NCI-H146 treated with DMSO at 0.1 percent for 48 hours (cell line): ENCODE results near the gene NELFA.
A peak's percentile ranks its signal among the peaks of the same experiment; 100 is the strongest.

Experiments
- DNase-seq: peaks from one replicate; lab custom pipeline; 2025; ENCODE audit not compliant: unreplicated experiment; lab: John Stamatoyannopoulos, UW

Gene NELFA

DNA sequence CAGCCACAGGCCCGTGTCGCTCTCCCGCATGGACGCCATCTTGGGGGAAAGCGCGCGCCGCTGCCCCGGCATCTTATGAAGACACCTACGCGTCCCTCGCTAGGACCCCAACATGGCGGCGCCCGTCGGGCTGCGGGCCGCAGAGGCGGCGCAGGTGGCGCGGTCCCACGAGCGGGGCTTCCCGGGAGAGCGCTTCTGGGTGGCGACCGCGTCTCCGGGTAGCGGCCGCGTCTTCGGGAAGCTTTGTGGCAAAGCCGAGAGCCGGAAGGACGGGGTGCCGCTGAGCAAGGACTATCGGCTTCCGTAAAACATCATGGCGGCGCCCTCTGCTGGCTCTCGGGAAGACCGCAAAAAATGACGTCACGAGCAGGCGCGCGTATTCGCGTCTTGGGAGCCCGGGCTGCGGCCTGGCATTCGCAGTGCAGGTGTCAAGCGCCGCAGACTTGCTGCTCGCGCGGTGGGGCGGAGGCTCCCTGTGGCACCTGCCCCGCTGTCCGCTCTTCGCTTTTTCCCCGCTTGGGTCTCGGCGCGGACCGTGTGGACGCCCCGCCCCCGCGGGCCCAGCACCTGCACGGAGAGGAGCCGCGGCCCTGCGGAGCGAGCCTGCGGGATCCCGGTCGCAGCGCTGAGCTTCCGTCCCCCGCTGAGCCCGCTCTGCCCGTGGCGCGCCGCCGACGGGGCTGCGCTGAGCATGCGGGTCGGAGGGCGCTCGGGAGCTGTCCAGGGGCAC, at the start of gene NELFA:
NELFA (minus strand) TSS at position 54 of the 730 bp plus-strand sequence; CDS start at position 39, 15 bp downstream.
- DNase-seq = peak; percentile 82

DNA sequence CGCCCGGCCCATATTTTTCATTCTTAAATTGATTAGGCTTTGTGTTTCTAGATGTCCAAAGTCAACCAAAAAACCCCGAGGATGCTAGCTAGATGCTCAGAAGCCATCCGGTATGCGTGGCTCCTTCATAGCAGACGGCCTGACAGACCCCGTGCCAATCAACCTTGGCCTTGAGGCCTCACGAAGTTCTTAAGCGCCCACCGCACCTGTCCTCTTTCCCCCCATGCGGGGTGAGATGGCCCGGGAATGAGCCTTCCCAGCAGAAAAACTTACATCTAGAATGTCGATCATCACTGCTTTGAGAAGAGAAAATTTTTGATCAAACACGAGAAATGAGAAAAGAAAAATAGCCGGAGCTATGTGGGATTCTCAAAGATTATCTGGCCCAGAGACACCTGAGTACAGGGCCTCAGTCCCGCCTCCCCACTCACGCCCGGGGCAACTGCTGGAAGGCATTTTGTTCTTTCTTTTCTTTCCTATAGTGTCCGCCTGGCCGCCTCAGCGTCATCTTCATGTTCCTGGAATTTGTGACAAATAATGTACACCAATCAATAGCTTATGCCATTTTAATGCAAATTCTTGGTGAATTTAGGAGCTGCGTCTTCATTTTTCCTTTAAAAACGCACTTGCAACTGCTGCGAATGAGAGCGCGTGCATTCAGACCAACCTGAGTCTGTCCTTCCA, 48.8 kb upstream of the NELFA start:
- DNase-seq = no peak

DNA sequence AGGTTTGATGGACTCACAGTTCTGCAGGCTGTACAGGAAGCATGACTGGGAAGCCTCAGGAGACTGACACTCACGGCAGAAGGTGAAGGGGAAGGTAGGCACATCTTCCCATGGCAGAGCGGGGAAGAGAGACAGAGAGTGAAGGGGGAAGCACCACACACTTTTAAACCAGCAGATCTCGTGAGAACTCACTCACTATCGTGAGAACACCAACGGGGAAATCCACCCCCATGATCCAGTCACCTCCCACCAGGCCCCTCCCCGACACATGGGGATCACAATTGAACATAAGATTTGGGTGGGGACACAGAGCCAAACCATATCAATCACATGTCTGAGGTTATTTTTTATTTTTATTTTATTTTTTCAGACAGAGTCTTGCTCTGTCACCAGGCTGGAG, 45.4 kb upstream of the NELFA start:
- no peak for DNase-seq

DNA sequence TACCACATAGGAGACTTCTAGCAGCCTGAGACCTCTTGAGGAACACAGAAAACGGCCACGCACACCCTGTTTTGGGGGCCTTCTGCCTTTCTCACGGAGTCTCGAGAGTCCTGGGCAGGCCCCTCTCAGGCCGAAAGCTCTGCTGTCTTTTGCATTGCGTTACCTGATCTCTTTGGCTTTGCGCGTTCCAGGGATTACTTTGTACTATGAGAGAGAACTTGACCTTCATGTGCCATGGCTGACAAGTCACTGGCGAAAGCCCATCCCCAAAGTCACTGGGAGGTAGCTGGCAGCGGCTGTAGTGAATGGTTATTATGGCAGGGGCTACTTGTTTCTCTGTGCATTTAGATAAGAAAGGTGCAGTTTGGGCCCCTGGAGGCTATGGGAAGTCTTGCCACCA, 42.3 kb upstream of the NELFA start:
- DNase-seq = no peak

DNA sequence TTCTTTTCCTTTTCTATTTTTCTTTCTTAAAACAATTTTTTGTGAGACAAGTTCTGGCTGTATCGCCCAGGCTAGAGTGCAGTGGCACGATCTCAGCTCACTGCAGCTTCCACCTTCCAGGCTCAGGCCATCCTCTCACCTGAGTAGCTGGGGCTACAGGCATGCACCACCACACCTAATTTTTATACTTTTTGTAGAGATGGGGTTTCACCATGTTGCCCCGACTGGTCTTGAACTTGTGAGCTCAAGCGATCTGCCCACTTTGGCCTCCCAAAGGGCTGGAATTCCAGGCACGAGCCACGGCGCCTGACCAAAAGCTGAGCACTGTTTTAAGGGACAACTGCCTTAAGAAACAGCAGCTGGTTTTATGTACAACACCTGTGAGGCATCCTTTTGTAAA, 41.0 kb upstream of the NELFA start:
- DNase-seq = no peak

DNA sequence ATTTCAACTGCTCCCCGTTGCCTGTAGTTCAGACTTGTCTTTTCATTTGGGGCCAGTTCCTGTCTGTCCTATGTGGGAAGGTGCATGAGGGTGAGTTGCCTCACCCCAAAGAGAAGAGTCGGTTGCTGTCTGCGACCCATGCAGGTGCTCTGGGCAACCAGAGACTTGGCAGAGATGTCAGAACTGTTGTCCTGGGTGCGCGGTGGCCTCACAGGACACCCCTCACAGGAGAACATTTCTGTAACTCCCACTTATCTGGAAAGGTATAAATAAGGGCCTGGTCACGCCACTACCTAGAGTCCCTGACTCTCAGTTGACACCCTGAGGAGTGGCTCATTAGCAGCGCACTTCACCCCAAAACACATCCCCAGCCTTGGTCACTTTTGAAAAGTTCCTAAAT, 40.6 kb upstream of the NELFA start:
- no peak for DNase-seq

DNA sequence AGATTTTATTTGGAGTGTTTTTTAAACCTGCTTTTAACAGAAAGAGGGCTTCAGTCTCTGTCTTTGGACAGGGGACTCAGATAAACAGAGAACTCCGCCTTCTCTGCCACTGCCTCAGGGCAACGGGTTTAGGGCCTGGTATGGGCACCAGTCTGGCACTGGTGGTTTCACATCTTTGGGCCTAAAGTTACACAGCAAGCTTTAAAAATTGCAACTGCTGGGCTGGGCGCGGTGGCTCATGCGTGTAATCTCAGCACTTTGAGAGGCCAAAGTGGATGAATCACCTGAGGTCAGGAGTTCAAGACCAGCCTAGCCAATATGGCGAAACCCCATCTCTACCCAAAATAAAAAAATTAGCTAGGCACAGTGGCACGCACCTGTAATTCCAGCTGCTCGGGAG, 40.1 kb upstream of the NELFA start:
- no peak for DNase-seq

DNA sequence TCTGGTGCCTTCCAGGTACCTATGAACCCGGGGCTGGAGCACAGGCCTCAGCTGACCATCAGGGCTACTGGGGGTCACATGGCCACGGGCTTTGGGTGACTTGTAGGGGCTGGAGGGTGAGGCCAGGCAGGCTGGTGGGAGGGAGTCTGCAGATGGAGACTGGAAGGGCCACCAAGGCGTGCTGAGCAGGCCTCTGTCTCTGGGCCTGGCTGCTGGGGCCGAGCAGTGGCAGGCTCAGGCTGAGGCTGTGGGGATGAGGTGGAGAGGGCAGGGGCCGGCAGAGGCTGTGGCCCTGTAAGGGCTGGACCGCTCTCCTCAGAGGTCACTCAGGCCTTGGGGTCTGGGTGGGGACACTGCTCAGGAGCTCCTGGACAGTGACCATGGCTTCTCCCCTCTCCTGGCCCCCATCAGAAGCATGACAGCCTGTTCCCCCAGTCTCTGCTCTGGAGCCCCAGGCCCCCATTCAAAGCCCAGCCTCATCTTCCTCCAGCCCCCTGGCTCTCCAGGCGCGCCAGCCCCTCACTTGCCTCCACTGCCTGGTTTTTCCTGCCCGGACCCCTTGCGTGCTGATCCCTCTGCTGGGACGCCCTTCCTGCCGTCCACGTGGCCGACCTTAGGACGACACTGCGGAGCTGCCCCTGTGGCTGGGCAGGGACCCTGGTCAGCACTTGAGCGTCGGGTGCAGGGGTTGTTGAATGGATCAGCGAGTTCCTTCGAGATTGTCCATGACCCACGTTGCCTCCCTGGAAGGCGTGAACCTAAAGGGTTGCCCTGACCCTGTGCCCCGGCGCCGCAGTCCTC, 39.2 kb upstream of the NELFA start:
- no peak for DNase-seq

DNA sequence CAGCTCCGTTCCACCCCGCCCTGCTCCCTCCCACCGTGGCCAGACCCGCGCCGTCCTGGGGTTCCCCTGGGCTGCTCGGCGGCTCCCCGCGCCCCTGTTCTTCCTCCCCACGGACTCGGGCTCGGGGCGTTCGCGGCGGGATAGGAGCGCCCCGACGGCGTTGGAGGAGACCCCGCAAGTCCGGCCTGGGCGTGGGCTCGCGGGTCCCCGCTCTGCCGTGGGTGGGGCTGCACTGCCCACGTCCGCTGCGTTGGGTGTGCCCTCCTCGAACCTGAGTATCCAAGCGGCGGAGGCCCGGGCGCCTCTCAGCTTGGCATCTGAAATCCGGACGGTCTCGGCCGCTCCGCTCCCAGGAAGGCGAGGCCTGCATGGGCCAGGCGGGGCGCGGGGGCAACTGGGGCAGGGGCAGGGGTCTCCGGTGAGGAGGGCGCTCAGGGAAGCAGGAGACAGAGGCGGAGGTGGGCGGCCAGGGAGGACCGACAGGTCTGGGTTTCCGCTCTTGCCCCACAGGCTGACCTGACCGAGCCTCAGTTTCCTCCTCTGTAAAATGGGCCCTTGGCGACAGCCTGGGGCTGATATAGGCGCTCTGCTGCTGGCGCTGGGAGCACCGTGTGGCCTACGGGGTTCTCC, 38.4 kb upstream of the NELFA start:
- DNase-seq = no peak

DNA sequence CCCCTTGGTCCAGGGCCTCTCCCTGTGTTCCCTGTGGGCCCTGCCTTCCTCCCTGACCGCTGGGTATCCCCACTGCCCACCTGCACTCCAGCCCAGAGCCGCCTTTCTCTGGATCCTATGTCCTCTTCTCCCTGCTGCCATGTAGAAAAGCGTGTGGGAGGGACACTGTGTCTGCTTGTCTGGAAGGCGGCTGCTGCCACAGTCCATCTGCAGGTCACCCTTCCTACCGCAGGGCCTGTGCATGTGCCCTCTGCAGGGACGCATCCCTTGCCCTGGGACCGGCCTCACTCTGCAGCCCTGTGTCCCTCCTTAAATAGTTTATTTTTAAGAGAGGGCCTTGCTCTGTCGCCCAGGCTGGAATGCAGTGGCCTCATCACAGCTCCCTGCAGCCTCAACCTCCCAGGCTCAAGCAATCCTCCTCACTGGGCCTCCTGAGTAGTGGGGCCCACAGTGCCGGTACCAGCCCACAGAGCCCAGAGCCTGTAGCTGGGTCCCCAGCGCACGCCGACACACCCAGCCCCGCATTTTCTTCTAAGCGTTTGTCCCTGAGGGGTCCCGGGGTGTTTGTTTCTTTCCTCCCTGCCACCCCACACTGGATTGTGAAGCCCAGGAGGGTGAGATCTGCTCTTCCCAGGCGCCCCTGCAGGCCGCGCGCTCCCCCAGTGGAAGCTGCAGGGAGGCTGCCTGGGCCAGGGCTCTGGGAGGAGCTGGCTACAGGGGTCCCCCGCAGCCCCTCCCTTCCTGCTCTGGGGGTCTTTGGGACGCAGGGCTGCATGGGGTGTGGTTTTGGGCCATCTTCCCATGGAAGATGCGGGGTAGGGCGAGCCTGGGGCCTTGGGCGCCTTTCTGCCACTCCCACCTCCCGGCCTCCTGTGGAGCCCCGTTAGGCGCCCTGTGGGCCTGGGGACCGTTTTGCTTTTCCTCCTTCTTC, 37.5 kb upstream of the NELFA start:
- DNase-seq = no peak

DNA sequence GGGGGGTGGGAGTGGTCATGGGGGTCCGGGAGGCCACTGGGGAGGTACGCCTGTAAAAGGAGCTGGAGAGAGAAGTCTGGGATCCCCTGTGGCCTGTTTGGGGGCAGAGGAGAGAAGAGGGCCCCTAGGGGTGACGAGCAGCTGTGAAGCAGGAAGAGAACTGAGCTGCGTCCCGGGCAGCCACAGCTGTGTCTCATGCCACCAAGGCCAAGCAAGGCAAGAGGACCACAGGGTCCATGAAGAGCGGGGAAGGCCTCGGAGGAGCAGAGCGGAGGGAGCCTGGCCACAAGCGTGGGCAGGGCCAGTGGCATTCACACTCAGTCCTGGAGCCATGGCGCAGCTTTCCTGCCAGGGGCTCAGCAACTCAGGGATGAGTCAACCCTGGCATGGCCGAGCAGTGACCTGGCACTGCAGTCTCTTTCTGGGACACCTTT, 36.8 kb upstream of the NELFA start:
- DNase-seq = no peak

DNA sequence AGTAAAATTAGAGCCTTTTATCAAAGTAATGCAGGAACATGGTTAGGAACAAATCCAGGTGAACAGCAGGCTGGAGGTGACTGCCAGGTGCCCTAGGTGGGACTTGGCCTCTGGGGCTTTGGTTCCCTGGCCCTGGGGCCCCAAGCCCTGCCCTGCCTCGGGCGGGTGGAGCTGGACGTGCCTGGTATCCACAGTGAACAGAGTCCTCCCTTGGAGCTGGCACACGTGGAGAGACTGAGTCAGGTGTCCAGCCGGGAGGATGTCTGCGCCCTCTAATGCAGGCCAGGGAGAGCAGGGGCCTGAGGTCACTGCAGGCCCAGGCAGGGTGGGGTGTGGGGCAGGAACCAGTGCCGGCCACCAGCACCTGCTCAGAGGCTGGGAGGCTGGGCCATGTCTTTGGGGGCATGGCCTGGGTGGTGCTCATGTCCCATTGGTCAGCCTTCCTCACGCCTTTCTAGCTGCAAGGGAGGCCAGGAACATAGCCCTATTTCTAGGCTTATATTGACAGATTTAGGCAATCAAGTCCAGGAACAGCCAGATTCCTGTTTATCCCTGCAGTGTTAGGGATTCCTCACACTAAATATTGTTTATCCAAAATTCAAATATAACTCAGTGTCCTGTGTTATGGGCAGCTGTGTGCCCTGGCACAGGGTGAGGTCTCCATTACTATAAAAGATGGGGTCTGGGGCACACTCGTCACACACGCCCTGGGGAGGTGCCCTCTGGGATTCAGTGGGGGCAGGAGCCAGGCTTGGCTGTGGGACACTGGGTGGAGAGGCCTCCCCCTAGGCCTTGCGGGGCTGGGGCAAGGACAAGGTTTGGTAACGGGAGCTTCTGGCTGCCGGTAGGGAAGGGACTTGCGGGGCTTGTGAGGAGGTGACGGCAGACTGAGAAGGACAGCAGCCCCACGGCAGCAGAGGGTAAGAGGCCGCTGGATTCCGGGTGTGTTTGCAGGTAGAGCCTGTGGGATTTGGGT, 36.1 kb upstream of the NELFA start:
- DNase-seq = no peak

DNA sequence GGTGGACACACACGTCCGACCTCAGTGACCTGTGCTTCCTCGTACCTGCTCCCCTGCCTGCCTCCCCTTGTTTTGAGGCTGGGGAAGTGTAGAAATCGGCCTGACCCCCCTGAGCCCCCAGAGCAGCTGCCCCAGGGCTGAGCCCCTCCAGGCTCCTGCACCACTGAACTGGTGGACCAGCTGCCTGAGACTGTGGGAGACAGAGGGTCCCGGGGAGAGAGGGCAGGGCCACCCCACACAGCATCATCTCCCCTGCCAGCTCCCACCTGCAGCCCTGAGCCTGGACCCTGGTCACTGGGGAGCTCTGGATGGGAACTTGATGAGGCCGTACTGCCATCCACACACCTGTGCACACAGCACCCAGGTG, 35.3 kb upstream of the NELFA start:
- DNase-seq = no peak

DNA sequence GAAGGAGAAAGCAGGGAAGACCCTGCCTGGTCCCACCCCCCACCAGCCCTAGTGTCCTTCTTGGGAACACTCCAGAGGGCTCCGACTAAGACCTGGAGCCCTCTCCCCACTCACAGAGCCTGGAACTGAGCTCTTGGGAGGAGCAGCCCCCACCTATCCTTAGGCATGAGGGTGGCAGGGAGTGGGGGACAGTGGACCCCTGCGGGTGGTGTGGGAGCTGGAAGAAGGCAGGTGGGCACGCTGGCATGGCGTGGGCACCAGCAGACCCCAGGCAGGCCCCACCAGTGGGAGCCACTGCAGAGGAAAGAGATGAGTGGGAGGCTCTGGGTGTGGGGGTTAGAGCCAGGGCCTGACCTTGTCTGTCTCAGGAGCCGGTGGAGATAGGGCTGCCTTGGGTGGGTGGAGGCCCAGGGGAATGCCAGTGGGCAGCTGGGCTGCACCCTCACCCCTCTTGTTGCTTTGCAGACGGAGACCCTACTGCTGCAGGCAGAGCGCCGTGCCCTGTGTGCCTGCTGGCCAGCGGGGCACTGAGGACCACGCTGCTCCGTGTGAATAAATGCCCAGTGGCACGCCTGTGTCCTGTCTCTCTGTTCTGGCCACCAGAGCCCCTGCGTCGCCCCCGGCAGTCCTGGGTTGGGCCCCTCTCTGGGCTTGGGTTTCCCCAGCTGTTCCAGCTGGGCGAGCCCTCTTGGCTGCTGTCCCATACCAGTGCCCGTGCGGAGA, 34.8 kb upstream of the NELFA start:
- DNase-seq = no peak

DNA sequence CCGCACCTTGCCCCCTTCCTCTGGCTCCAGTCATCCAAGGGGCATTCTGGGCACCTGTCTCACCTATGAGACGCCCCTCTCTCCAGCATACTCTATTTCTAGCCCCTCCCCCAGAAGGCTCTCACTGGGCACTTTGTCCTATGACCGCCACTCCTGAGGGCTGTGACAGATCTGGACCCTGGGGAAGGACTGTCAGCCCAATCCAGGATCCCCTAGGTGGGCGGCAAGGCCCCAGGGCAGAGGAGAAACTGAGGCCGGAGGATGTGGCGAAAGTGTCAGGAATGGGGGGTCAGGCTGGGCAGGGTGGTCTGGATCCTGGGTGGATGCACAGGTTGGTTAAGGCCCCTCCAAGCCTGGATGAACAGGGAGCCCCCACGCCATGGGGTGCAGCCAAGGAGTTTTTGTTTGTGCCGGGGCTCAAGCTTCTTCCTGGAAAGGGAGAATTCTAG, 34.2 kb upstream of the NELFA start:
- DNase-seq = no peak

DNA sequence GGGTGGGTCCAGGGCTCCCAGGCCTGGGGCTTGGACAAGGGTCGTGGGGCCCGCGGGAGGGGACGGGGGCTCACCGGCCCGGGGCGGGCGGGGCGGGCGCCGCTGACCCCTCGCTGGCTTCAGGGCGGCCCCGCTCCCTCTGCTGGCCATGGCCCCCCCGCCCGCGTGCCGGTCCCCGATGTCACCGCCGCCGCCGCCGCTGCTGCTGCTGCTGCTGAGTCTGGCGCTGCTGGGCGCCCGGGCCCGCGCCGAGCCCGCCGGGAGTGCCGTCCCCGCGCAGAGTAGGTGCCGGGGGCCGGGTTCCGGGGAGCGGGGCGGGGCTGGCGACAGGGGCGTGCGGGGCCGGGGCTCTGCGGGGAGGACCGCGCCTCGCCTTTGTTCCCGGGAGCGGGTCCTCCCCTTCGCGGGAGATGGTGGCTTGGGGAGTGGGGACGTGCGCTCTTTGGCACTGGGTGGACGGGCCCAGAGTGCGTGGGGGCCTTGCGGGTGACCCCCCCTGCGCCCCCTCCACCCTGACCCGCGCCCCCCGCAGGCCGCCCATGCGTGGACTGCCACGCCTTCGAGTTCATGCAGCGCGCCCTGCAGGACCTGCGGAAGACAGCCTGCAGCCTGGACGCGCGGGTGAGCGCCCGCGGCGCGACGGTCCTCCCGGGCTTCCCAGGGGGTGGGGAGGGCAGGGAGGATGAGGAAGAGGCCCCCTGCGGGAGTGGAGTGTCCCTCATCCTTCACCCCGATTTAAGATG, 33.6 kb upstream of the NELFA start:
- DNase-seq = no peak

DNA sequence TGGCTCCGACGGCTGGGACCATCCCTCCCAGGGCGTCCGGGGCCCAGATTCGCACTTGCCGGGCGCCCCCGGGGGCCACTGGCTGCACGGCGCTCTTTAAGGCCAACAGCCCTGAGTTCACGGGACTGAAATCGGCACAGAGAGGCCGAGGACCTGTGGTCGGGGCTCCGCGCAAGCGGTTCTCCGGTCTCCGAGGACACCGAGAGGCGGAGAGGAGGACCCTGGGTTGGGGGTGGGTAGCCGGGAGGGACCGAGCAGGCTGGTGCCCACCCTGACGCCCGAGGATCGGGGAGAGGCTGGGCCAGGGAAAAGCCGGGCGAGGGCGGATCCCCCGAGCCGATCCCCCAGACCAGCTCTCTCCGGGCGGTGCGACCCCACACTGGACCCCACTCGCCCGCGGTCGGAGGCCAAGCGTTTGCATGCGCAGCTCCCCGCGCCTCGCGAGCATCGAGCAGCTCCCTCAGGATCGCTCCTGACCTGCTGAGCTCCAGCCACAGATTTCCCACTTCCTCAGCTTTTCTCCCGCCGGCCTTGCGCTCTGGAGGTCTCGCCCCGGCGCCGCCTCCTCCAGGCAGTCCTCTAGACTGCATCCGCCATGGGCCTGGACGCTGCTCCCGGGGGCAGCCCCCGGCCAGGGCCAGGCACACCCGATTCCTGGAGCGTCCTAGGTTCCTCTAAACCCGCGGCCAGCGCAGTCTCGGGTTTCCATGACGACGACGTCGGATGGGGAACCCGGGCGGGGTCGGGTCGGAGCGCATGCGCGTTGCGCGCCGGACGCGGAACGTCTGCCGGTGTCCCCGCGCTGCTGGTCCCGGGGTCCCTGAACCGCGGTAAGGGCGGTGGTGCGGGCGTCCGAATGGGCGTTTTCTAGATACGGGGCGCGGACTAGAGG, 32.7 kb upstream of the NELFA start:
- DNase-seq = peak; percentile 71
